PC-9 (cell line): Measurements from ENCODE around the gene PALLD. TPM values are rescaled to one million over a fixed set of nuclear protein-coding genes. Genes with fewer than 3 reads are reported as not detected.

Source experiments
- BruUV-seq: library from RNA; stranded (reverse); fragments of 400-500 nt; replicated peaks from 2 replicates; lab custom pipeline; 2021; lab: Mats Ljungman, UMichigan
- CTCF ChIA-PET: fragments of 300-600 bp; sonication (Branson Sonifier 250); formaldehyde crosslinking; loops from one replicate; lab custom pipeline; 2022; ENCODE audit warnings: antibody characterized with exemption; lab: Charles Lee
- POLR2A ChIA-PET: fragments of 300-600 bp; sonication (Branson Sonifier 250); formaldehyde crosslinking; loops from one replicate; lab custom pipeline; 2022; ENCODE audit warnings: antibody characterized with exemption; ENCODE audit not compliant: unreplicated experiment; lab: Charles Lee
- DNase-seq, 2 experiments: peaks; one replicate each; pipeline versions ENCODE4 v3.0.0 to v3.0.0-alpha.2; 2015 to 2022; ENCODE audit warnings: mixed read lengths in 1 of 2
- H2AFZ ChIP-seq: fragments of 200-600 bp; sonication (generic); 2 replicates; pipeline ENCODE4 v1.8.1; 2017; ENCODE audit warnings: antibody characterized with exemption
- H3F3A ChIP-seq: fragments of 200-600 bp; sonication (generic); 2 replicates; pipeline ENCODE4 v1.8.1; 2017; ENCODE audit warnings: antibody characterized with exemption, mild to moderate bottlenecking, low read depth; ENCODE audit not compliant: insufficient read depth
- H3K27ac ChIP-seq: fragments of 200-600 bp; sonication (generic); 2 replicates; pipeline ENCODE4 v1.6.1; 2016; ENCODE audit warnings: mixed run types
- H3K27me3 ChIP-seq: fragments of 200-600 bp; sonication (generic); 2 replicates; pipeline ENCODE4 v1.6.1; 2016; ENCODE audit warnings: low read depth, mixed run types; ENCODE audit not compliant: insufficient read depth
- H3K36me3 ChIP-seq: fragments of 200-600 bp; sonication (generic); 2 replicates; pipeline ENCODE4 v1.6.1; 2016; ENCODE audit warnings: low read depth, mixed run types
- H3K4me1 ChIP-seq: fragments of 200-600 bp; sonication (generic); replicated peaks from 2 replicates; pipeline ENCODE4 v1.6.1; 2016; ENCODE audit warnings: mixed run types; ENCODE audit not compliant: insufficient read depth
- H3K4me2 ChIP-seq: fragments of 200-600 bp; sonication (generic); 2 replicates; pipeline ENCODE4 v1.6.1; 2017; ENCODE audit warnings: mixed run types
- H3K4me3 ChIP-seq: fragments of 200-600 bp; sonication (generic); 2 replicates; pipeline ENCODE4 v1.6.1; 2016; ENCODE audit warnings: mixed run types
- H3K79me2 ChIP-seq: fragments of 200-600 bp; sonication (generic); 2 replicates; pipeline ENCODE4 v1.6.1; 2017; ENCODE audit warnings: low read depth, mixed run types
- H3K9me2 ChIP-seq: fragments of 200-600 bp; sonication (generic); 2 replicates; pipeline ENCODE4 v1.8.1; 2017; ENCODE audit warnings: mild to moderate bottlenecking; ENCODE audit not compliant: insufficient read depth
- H3K9me3 ChIP-seq: fragments of 200-600 bp; sonication (generic); 2 replicates; pipeline ENCODE4 v1.8.1; 2016; ENCODE audit warnings: low read depth; ENCODE audit not compliant: insufficient read depth
- H4K20me1 ChIP-seq: fragments of 200-600 bp; sonication (generic); 2 replicates; pipeline ENCODE4 v1.8.1; 2017; ENCODE audit not compliant: insufficient read depth
- EZH2 ChIP-seq: fragments of 200-600 bp; sonication (generic); IDR thresholded peaks from 2 replicates; pipeline ENCODE4 v1.8.0; 2017; ENCODE audit warnings: antibody characterized with exemption, low read depth
- intact Hi-C: fragments of 100-400 bp; cut with micrococcal nuclease; formaldehyde crosslinking; loops from one replicate; pipeline ENCODE4 v1.10.0; 2022; ENCODE audit not compliant: unreplicated experiment
- total RNA-seq: library from RNA; stranded (reverse); gene quantifications from 2 replicates; pipeline ENCODE4 v1.2.3, GENCODE V29; 2021
- TF ChIP-seq, protein P1 (sequence below): fragments of 200-600 bp; sonication (generic); conservative IDR thresholded peaks from 2 replicates; pipeline ENCODE4 v1.6.1; 2017; ENCODE audit warnings: mixed run types, antibody characterized with exemption, mild to moderate bottlenecking, moderate library complexity

PALLD gene
- total RNA-seq, 1 experiment from 2014 or later, result 156 TPM

DNA sequence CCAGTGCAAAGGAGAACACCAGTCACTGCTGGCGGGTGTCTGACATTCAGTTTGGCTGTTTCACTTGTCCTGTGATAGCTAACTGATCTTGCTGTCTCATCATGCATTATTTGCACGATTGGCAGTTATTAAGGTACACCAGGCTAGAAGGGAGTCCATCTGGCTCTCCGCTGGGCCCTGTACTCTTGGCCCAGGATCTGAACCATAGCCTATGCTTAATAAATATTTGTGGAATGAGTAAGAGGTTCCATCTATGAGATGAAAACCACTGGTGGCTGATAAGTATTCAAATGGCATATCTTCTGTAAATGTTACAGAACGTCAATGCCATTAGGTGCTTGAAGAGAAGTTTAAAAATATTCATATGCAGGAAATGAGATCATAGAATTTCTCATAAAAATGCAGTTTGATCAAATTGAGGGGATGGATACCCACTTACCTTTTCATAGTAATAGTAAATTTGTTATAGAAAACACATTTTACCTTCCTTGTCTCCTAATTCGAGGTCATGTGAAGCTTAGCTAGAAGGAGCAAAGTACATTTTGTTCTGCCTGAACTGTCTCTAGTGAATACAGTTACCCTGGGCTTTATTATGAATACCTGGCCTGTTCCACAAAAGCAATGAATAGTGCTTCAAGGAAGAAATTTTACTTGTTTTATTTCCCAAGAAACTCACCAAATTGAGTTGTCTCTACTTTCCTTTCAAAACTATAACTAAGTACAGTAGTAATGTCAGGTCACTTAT is 299.7 kb downstream of the PALLD start:
- H3K9me3 ChIP-seq, result no peaks in the 10 kb centered on the region
- peak; percentile 66 to 68 for DNase-seq
- no peak overlapping the region for H2AFZ ChIP-seq
- H3K4me3 ChIP-seq, result no peak overlapping the region
- H3K4me1 ChIP-seq, result peaks cover 25% of the 10 kb centered on the region
- peak overlapping the region; percentile 56 for H3K27ac ChIP-seq
- H3K36me3 ChIP-seq, result no peaks in the 10 kb centered on the region
- no peaks in the 10 kb centered on the region for H4K20me1 ChIP-seq
- peaks cover 7% of the 10 kb centered on the region; the same call in 1 of the 2 replicates for H3F3A ChIP-seq
- peak overlapping the region; percentile 39 for H3K4me2 ChIP-seq
- ChIA-PET CTCF (interaction anchor here (0.7 kb wide), 1 partner anchor 113 kb away, joined by 4 read pairs; no protein-coding TSS in a partner anchor), POLR2A (interaction anchor here (0.5 to 1.0 kb wide), 2 partner anchors 35 to 325 kb away, joined by 4 to 26 read pairs; no protein-coding TSS in a partner anchor)
- intact Hi-C loops, result loop anchor here (1.0 to 10.0 kb wide), 4 partner anchors 14 to 312 kb away; no protein-coding TSS in a partner anchor
- H3K27me3 ChIP-seq, result no peaks in the 10 kb centered on the region
- TF ChIP-seq, protein P1, sequence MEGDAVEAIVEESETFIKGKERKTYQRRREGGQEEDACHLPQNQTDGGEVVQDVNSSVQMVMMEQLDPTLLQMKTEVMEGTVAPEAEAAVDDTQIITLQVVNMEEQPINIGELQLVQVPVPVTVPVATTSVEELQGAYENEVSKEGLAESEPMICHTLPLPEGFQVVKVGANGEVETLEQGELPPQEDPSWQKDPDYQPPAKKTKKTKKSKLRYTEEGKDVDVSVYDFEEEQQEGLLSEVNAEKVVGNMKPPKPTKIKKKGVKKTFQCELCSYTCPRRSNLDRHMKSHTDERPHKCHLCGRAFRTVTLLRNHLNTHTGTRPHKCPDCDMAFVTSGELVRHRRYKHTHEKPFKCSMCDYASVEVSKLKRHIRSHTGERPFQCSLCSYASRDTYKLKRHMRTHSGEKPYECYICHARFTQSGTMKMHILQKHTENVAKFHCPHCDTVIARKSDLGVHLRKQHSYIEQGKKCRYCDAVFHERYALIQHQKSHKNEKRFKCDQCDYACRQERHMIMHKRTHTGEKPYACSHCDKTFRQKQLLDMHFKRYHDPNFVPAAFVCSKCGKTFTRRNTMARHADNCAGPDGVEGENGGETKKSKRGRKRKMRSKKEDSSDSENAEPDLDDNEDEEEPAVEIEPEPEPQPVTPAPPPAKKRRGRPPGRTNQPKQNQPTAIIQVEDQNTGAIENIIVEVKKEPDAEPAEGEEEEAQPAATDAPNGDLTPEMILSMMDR, result no peak
- no peak for TF ChIP-seq EZH2
- no TSS peak for BruUV-seq
- H3K9me2 ChIP-seq, result no peaks in the 10 kb centered on the region
- no peaks in the 10 kb centered on the region for H3K79me2 ChIP-seq

DNA sequence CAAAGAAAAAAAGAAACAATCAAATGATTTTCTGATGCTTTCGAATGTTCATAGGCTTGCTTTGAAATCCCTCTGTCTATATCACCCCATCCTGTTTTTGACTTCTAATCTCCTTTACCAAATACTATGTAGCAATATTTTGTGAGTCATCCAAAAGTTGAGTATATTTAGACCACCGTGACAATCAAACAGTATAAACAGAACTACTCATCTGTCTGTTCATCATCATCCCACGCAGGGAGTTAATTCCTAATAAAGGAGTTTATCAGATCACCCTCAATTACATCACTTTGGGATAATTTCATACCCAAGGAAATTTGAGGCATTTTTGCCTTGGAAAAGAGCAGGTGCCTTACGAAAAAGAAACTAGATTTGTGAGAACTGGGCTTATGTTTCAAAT is 300.3 kb downstream of the PALLD start:
- Histone ChIP-seq H3K36me3 (no peaks in the 10 kb centered on the region), H4K20me1 (no peaks in the 10 kb centered on the region), H3F3A (peaks cover 7% of the 10 kb centered on the region; the same call in 1 of the 2 replicates), H3K79me2 (no peaks in the 10 kb centered on the region), H3K27ac (peak overlapping the region; percentile 56), H3K4me2 (peak overlapping the region; percentile 39), H3K27me3 (no peaks in the 10 kb centered on the region), H2AFZ (no peak overlapping the region), H3K4me1 (peaks cover 25% of the 10 kb centered on the region), H3K9me3 (no peaks in the 10 kb centered on the region), H3K4me3 (no peak overlapping the region; the same call in 1 of the 2 replicates), H3K9me2 (no peaks in the 10 kb centered on the region)
- ChIA-PET POLR2A (interaction anchor here (0.5 kb wide), 1 partner anchor 326 kb away, joined by 4 read pairs; no protein-coding TSS in a partner anchor), CTCF (no interaction called here)
- TF ChIP-seq, protein P1, result no peak
- TF ChIP-seq EZH2, result no peak
- intact Hi-C loops, result loop anchor here (2.0 to 10.0 kb wide), 3 partner anchors 14 to 162 kb away; no protein-coding TSS in a partner anchor
- DNase-seq, result peak in 1 of 2 experiments; percentile 62
- no TSS peak for BruUV-seq

DNA sequence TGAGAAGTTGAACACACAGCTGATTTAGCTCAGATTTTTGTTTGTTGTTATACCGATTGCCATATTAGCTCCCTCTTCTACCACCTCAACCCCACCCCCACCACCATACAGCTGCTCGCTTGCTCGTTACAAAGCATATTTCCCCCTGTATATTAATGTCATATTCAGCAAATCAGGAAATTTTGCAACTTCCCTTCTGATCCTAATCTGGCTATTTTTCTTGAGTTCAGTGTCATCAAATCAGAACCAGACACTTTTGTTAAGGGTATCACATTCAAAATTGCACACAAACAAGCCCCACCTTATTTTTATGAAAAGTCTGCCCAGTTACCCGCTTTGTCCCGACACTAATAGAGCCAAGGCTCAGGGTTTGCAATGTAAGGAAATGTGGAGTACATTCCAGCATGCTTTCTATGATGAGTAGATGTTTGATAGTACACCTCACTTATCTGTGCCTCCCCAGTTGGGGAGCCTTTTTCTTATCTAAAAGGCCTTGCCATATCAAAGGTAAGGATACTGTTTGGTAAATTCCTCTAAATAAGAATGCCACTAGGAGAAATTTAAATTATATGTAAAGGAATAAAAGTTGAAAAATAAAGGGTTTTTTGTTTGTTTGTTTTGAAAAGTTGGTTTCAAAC is 301.0 kb downstream of the PALLD start:
- H3K27ac ChIP-seq, result peak overlapping the region; percentile 56; the same call in 1 of the 2 replicates
- peaks cover 25% of the 10 kb centered on the region for H3K4me1 ChIP-seq
- POLR2A ChIA-PET, result interaction anchor here (0.6 kb wide), 1 partner anchor 21 kb away, joined by 3 read pairs; no protein-coding TSS in a partner anchor
- no peak overlapping the region for H2AFZ ChIP-seq
- no peaks in the 10 kb centered on the region for H3K27me3 ChIP-seq
- H3K4me2 ChIP-seq, result peak overlapping the region; percentile 39
- H3K9me3 ChIP-seq, result no peaks in the 10 kb centered on the region
- no peaks in the 10 kb centered on the region for H3K79me2 ChIP-seq
- H3F3A ChIP-seq, result peaks cover 7% of the 10 kb centered on the region; the same call in 1 of the 2 replicates
- no peak overlapping the region; the same call in 1 of the 2 replicates for H3K4me3 ChIP-seq
- TF ChIP-seq, protein P1, result no peak
- TF ChIP-seq EZH2, result no peak
- no peaks in the 10 kb centered on the region for H3K9me2 ChIP-seq
- no peak for DNase-seq
- BruUV-seq, result no TSS peak
- no peaks in the 10 kb centered on the region for H4K20me1 ChIP-seq
- H3K36me3 ChIP-seq, result no peaks in the 10 kb centered on the region
- CTCF ChIA-PET, result no interaction called here
- intact Hi-C loops, result loop anchor here (2.0 to 10.0 kb wide), 3 partner anchors 13 to 163 kb away; no protein-coding TSS in a partner anchor
